ENCODE data around the gene FAM240B. TPM values are rescaled to one million over a fixed set of nuclear protein-coding genes. Genes with fewer than 3 reads are reported as not detected.

The FAM240B gene
- total and polyA plus RNA-seq, 2 of the 8 experiments (the other 6 are each of a cell fraction or from before 2014, with no cell fraction given): not detected

DNA sequence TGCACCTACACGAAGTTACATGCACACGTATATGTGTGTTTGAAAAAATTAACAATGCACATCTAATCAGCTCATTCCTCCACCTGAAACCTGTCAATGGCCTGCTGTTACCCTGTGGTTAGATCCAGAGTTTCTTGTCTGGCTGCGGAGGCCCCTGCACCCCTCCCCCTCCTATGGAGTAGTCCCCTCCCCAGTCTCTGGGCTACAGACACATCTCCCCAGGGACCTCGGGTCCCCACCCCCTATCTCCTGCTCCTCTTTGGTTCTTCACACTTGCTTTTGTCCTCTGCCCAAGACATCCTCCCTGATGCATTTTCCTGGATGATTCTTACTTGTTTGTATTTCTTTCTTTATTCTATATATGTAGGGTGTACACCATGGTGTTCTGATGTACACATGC is 27.2 kb downstream of the FAM240B start (continued):
- TF ChIP-seq POLR2AphosphoS5 (IDR thresholded peaks at IDR 0.05; ENCODE audit: low read depth, low read length) (no peak), RAD21 (IDR thresholded peaks at IDR 0.05 in 1 of 2, conservative IDR thresholded peaks at IDR 0.05 in 1 of 2; ENCODE audit: low read depth in 2 of 2, low read length in 2 of 2) (no peak), GABPA (IDR thresholded peaks at IDR 0.05; ENCODE audit: borderline replicate concordance, insufficient read depth, low read length) (no peak), SP4 (IDR thresholded peaks at IDR 0.05; ENCODE audit: low read length) (no peak), TEAD4 (IDR thresholded peaks at IDR 0.05; ENCODE audit: low read depth, low read length) (no peak), SRF (IDR thresholded peaks at IDR 0.05; ENCODE audit: low read depth, low read length) (no peak), POU5F1 (IDR thresholded peaks at IDR 0.05; ENCODE audit: low read depth, low read length) (no peak), BCL11A (IDR thresholded peaks at IDR 0.05; ENCODE audit: low read depth in 2 of 2, low read length in 2 of 2) (no peak)

Data from H1 (cell line).